ENCODE measurements around the gene ELP4.

ELP4 gene

DNA sequence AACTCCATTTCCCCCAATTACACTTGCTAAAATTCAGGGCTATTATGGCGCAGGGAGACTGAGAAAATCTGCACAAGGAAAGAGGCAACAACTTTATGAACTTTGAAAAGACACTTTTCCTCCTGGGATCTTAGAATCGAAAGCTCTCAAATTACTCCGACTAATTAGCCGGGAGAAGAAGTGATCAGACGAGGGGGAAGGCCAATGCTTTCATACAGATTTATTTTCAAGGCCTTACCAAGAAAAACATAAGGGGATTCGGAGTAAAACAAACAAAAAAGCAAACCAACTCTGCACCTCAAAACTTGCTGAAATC lies 299.9 kb downstream of the ELP4 start:
- H3K9ac ChIP-seq (ENCODE audit: low read length): no peak overlapping the region
- H4K91ac ChIP-seq (ENCODE audit: low read length): no peak overlapping the region
- no peak overlapping the region for H2AFZ ChIP-seq (ENCODE audit: low read depth, low read length)
- H3K9me3 ChIP-seq (ENCODE audit: control insufficient read depth, low read length): no peaks in the 10 kb centered on the region
- H3K79me1 ChIP-seq (replicated peaks; ENCODE audit: low read length, poor library complexity, severe bottlenecking): no peaks in the 10 kb centered on the region
- H3K27ac ChIP-seq (ENCODE audit: low read length, poor library complexity, severe bottlenecking): no peak overlapping the region
- H3K4me3 ChIP-seq (ENCODE audit: insufficient read depth in 1 of 2, low read depth in 1 of 2, low read length in 2 of 2): peak overlapping the region in 1 of 2 experiments; percentile 55
- peak overlapping the region; percentile 88 for H3K4me2 ChIP-seq (ENCODE audit: low read length, poor library complexity, severe bottlenecking)
- H4K8ac ChIP-seq (ENCODE audit: low read length): no peak overlapping the region
- H3K23ac ChIP-seq (ENCODE audit: low read length in 2 of 2): no peak overlapping the region
- WGBS: 3% methylated on average over 5 of the region's 6 CpGs
- H3K4ac ChIP-seq (ENCODE audit: low read depth in 1 of 2, low read length in 2 of 2): no peak overlapping the region
- H2BK15ac ChIP-seq (ENCODE audit: low read depth, poor library complexity, severe bottlenecking): no peak overlapping the region
- H3K4me1 ChIP-seq (ENCODE audit: control insufficient read depth, insufficient read depth, low read depth, low read length): peaks cover 52% of the 10 kb centered on the region
- DNase-seq: no peak
- H2AK5ac ChIP-seq (ENCODE audit: low read length, severe bottlenecking): no peak overlapping the region
- no peak overlapping the region for H3K14ac ChIP-seq (ENCODE audit: low read length in 2 of 2)
- no peak overlapping the region for H2BK5ac ChIP-seq (ENCODE audit: low read depth, low read length, poor library complexity, severe bottlenecking)
- no peak overlapping the region for H3K18ac ChIP-seq (ENCODE audit: low read depth in 1 of 2, low read length in 2 of 2)
- H2BK12ac ChIP-seq (ENCODE audit: low read length in 2 of 2): no peak overlapping the region
- peaks cover 0 to 3% of the 10 kb centered on the region in 2 experiments for H3K36me3 ChIP-seq (ENCODE audit: control insufficient read depth in 1 of 2, insufficient read depth in 2 of 2, low read depth in 1 of 2, low read length in 2 of 2)
- H3K27me3 ChIP-seq (ENCODE audit: control insufficient read depth in 1 of 2, insufficient read depth in 1 of 2, low read length in 2 of 2): peaks cover 96 to 99% of the 10 kb centered on the region in 2 experiments
- no peak overlapping the region for H2BK120ac ChIP-seq (ENCODE audit: low read depth, low read length)

DNA sequence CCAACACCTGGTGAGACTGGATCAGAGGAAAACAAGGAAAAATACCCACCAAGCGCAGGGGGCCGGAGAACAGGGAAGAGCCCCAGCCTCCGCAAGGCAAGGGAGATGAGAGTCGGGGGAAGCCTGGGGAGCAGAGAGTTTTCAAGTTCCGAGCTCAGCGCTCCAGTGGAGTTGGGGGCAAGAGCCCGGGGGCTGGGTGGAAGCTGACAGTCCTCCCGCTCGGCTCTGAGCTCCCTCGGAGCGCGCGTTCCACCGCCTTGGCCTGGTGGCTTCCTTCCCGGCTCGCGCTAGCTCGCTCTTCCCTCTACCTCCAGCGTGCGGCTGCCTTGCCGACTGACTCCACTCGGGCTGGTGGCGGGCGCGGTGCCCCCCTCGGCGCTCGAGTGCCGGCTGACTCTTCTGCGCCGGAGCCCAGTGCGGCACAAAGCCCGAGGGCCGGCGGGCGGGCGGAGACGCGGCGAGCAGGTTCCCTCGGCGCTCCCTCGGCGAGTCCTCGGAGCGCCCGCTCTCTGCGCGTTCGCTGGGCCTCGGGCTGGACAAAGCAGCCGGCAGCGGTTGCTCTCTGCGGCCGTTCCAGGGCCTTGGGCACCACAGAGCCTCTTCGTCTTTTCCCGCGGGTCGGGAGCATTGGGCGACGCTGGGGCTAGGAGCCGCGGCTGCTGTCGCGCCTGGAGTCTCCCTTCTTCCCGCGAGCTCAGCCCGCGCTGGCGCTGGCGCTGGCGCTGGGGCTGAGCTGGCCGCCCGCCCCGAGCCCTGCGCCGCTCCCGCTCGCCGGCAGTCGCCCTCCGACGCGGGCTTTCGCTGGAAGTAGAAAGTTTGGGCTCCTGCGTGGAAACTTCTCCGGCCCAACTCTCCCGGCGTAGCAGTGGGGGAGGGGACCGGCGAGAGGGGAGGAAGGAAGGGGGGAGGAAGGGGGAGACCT lies 300.6 kb downstream of the ELP4 start:
- no peak overlapping the region for H2BK5ac ChIP-seq (ENCODE audit: low read depth, low read length, poor library complexity, severe bottlenecking)
- H2BK15ac ChIP-seq (ENCODE audit: low read depth, poor library complexity, severe bottlenecking): no peak overlapping the region
- DNase-seq: peak; percentile 46
- no peak overlapping the region for H2AFZ ChIP-seq (ENCODE audit: low read depth, low read length)
- H3K23ac ChIP-seq (ENCODE audit: low read length in 2 of 2): no peak overlapping the region
- H3K9me3 ChIP-seq (ENCODE audit: control insufficient read depth, low read length): no peaks in the 10 kb centered on the region
- H3K27ac ChIP-seq (ENCODE audit: low read length, poor library complexity, severe bottlenecking): no peak overlapping the region
- no peak overlapping the region for H2BK120ac ChIP-seq (ENCODE audit: low read depth, low read length)
- peaks cover 0 to 3% of the 10 kb centered on the region in 2 experiments for H3K36me3 ChIP-seq (ENCODE audit: control insufficient read depth in 1 of 2, insufficient read depth in 2 of 2, low read depth in 1 of 2, low read length in 2 of 2)
- under 1% methylated on average over 83 of the region's 91 CpGs for WGBS
- H2BK12ac ChIP-seq (ENCODE audit: low read length in 2 of 2): no peak overlapping the region
- H3K4me3 ChIP-seq (ENCODE audit: insufficient read depth in 1 of 2, low read depth in 1 of 2, low read length in 2 of 2): peak overlapping the region; percentile 39 to 55
- H3K14ac ChIP-seq (ENCODE audit: low read length in 2 of 2): no peak overlapping the region
- H3K27me3 ChIP-seq (ENCODE audit: control insufficient read depth in 1 of 2, insufficient read depth in 1 of 2, low read length in 2 of 2): peaks cover 96 to 99% of the 10 kb centered on the region in 2 experiments
- H4K8ac ChIP-seq (ENCODE audit: low read length): no peak overlapping the region
- peaks cover 46% of the 10 kb centered on the region for H3K4me1 ChIP-seq (ENCODE audit: control insufficient read depth, insufficient read depth, low read depth, low read length)
- H3K4ac ChIP-seq (ENCODE audit: low read depth in 1 of 2, low read length in 2 of 2): no peak overlapping the region
- H3K4me2 ChIP-seq (ENCODE audit: low read length, poor library complexity, severe bottlenecking): peak overlapping the region; percentile 88
- no peaks in the 10 kb centered on the region for H3K79me1 ChIP-seq (replicated peaks; ENCODE audit: low read length, poor library complexity, severe bottlenecking)
- H2AK5ac ChIP-seq (ENCODE audit: low read length, severe bottlenecking): no peak overlapping the region
- no peak overlapping the region for H4K91ac ChIP-seq (ENCODE audit: low read length)
- no peak overlapping the region for H3K18ac ChIP-seq (ENCODE audit: low read depth in 1 of 2, low read length in 2 of 2)
- no peak overlapping the region for H3K9ac ChIP-seq (ENCODE audit: low read length)

DNA sequence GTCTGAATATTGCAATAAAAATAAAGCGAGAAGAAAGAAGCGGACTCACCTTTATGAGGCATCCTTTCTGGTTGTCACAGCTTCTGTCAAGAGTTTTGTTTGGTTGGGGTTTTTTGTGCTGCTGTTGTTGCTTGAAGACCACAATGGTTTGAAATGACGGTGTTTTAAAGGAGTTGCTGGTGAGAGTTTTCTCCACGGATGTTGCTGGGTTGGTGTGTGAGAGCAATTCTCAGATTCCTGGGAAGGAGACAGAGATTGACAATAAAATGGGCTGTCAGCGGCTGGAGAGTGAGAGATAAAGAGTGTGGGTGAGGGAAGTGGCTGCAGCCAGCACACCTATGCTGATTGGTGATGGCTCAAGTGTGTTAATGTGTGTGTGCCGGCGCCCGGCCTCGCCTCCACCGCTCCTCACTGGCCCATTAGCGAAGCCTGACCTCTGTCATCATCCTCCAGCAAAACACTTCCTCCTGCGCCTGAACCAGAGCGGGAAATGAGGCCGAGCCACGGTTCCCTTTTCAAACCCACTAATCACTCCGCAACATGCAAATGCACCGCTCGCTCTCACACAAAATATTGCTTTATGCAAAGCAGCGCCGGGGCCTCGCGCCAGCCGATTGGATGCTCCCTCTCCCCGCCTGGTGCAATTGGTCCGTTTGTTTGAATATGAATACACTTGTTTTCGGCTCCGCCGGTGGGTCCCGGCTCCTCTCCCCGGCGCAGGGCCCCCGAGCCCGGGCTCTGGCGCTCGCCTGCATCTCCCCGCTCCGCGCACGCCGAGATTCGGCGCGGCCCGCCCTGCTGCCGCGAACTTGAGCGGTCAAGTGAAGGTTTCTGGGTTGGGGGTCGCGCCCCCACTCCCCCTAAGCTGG lies 301.4 kb downstream of the ELP4 start, which contains the start of gene PAX6:
PAX6 (minus strand) TSS at position 544 of the 869 bp plus-strand sequence. CDS start 4,911 bp downstream, outside the sequence.
- no peaks in the 10 kb centered on the region for H3K79me1 ChIP-seq (replicated peaks; ENCODE audit: low read length, poor library complexity, severe bottlenecking)
- 1% methylated on average over 49 of the region's 49 CpGs for WGBS
- H2AFZ ChIP-seq (ENCODE audit: low read depth, low read length): no peak within 1 kb of the TSS
- no peak within 1 kb of the TSS for H2AK5ac ChIP-seq (ENCODE audit: low read length, severe bottlenecking)
- H3K4ac ChIP-seq (ENCODE audit: low read depth in 1 of 2, low read length in 2 of 2): no peak within 1 kb of the TSS
- H2BK15ac ChIP-seq (ENCODE audit: low read depth, poor library complexity, severe bottlenecking): no peak within 1 kb of the TSS
- H3K9ac ChIP-seq (ENCODE audit: low read length): no peak within 1 kb of the TSS
- H2BK5ac ChIP-seq (ENCODE audit: low read depth, low read length, poor library complexity, severe bottlenecking): no peak within 1 kb of the TSS
- H3K4me2 ChIP-seq (ENCODE audit: low read length, poor library complexity, severe bottlenecking): peak within 1 kb of the TSS; percentile 88
- H3K27me3 ChIP-seq (ENCODE audit: control insufficient read depth in 1 of 2, insufficient read depth in 1 of 2, low read length in 2 of 2): peaks cover 96 to 99% of the 10 kb centered on the region in 2 experiments
- H4K91ac ChIP-seq (ENCODE audit: low read length): no peak within 1 kb of the TSS
- peak within 1 kb of the TSS in 1 of 2 experiments; percentile 26 for H3K23ac ChIP-seq (ENCODE audit: low read length in 2 of 2)
- DNase-seq: no peak
- no peak within 1 kb of the TSS for H4K8ac ChIP-seq (ENCODE audit: low read length)
- no peaks in the 10 kb centered on the region for H3K9me3 ChIP-seq (ENCODE audit: control insufficient read depth, low read length)
- H2BK12ac ChIP-seq (ENCODE audit: low read length in 2 of 2): no peak within 1 kb of the TSS
- no peak within 1 kb of the TSS for H3K14ac ChIP-seq (ENCODE audit: low read length in 2 of 2)
- H3K36me3 ChIP-seq (ENCODE audit: control insufficient read depth in 1 of 2, insufficient read depth in 2 of 2, low read depth in 1 of 2, low read length in 2 of 2): peaks cover 0 to 3% of the 10 kb centered on the region in 2 experiments
- no peak within 1 kb of the TSS for H3K27ac ChIP-seq (ENCODE audit: low read length, poor library complexity, severe bottlenecking)
- H3K4me3 ChIP-seq (ENCODE audit: insufficient read depth in 1 of 2, low read depth in 1 of 2, low read length in 2 of 2): peak within 1 kb of the TSS; percentile 39 to 55
- no peak within 1 kb of the TSS for H2BK120ac ChIP-seq (ENCODE audit: low read depth, low read length)
- H3K18ac ChIP-seq (ENCODE audit: low read depth in 1 of 2, low read length in 2 of 2): no peak within 1 kb of the TSS
- H3K4me1 ChIP-seq (ENCODE audit: control insufficient read depth, insufficient read depth, low read depth, low read length): peaks cover 50% of the 10 kb centered on the region

Measured in mesenchymal stem cell (in vitro differentiated cells and primary cell).